GM18498 (cell line): ENCODE data around the gene MOXD1.
"Not testable (repeated sequence)": the region's sequence is repeated elsewhere in the genome, so short reads cannot be mapped to it uniquely, and the experiment has no call there.

ENCODE experiments used
- ATAC-seq: cut with Tn5 transposase; IDR thresholded peaks from one replicate; pipeline ENCODE4 v1.9.1; 2021; ENCODE audit warnings: mild to moderate bottlenecking, moderate library complexity; ENCODE audit not compliant: unreplicated experiment

The MOXD1 gene

DNA sequence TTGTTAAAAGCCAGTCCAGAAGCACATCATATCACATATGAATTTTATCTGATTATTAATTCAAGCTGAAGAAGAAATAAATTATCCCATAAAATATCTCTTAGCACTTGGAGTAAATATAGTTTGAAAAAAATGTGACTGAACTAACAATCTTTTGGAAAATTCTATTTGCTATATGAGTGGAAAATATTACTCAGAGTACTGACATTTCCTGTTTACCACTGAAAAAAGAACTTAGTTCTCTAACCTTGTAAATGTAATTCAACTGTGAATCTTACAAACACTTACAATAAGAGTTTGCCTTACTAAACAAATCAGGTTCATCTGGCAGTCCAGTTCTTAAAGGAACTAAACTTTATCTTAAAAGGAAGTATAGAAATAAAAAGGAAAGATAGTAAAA is 44.2 kb downstream of the MOXD1 start:
- ATAC-seq = no peak

DNA sequence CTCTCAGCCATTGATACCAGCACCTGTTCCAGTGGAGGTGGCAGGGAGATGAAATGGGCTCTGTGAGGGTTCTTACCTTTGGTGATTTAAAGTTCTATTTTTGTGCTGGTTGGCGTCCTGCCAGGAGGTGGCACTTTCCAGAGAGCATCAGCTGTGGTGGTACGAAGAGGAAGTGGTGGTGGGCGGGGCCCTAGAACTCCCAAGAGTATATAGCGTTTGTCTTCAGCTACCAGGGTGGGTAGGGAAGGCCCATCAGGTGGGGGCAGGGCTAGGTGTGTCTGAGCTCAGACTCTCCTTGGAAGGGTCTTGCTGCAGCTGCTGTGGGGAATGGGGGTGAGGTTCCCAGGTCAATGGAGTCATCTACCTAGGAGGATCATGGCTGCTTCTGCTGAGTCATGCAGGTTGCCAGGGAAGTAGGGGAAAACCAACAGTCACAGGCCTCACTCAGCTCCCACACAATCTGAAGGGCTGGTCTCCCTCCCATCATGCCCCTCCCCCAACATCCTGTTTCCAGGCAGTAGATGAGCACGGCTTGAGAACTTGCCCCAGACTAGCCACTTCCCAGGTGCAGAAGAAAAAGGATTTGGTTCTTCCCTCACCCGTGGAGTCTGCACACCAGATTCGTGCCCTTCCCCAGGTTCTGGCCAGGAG is 46.6 kb downstream of the MOXD1 start:
- ATAC-seq = no peak

DNA sequence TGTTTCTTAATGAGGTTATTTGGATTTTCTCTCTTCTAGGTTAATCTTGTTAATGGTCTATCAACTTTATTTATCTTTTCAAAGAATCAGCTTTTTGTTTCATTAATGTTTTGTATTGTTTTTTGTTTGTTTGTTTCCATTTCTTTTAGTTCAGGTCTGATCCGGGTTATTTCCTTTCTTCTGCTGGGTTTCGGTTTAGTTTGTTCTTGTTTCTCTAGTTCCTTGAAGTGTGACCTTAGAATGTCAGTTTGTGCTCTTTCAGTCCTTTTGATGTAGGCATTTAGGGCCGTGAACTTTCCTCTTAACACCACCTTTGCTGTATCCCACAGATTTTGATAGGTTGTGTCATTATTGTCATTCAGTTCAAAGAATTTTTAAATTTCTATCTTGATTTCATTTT is 49.3 kb downstream of the MOXD1 start:
- ATAC-seq = not testable (repeated sequence)

DNA sequence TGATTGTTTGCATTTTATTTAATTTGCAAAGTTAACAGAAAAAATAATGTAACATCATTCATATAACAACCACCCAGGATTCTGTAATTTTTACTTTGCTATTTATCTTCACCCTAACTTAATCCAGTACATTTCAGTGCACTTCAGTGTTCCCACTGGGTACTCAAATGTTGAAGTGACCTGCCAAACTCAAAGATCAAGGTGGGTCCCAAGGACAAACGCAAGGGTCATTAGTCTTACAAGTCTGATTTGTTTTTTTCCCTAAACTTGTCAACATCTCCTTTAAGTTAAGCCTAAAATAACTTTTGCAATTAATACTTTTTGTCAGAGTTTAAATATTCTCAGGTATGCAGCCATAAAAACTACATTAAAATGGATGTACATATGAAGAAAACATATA is 53.0 kb downstream of the MOXD1 start:
- ATAC-seq = no peak

DNA sequence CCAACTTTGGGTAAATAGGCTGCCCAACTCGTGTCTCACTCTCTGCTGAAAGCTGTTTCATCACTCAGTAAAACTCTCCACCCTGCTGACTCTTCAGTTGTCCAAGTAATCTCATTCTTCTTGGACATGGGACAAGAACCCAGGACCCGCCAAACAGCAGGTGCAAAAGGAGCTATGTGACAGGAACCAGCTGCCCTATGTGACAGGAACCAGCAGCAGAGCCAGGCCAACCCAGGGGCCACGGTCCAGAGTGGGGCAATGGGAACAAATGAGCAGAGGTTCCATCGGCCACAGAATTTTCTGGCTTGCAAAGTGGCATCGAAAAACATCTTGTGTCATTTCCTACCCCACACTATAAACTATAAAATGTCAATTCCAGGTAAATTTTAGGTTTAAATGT is 56.5 kb downstream of the MOXD1 start:
- no peak for ATAC-seq

DNA sequence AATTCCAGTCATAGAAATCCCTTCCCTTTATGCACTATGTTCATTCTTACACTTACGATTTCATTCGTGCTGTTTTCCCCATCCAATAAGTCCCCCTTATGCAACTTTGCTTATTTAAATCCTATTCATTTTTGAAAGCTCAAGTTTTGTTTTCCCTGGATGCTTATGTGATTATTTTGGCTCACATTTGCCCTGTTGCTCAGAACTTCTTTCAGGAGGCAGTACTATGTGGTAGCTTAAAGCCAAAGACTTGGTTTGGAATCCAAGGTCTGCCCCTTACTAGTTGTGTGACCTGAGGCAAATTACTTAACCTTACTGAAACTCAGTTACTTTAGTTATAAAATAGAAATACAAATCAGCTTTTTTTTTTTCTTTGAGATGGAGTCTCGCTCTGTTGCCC is 59.6 kb downstream of the MOXD1 start:
- no peak for ATAC-seq

DNA sequence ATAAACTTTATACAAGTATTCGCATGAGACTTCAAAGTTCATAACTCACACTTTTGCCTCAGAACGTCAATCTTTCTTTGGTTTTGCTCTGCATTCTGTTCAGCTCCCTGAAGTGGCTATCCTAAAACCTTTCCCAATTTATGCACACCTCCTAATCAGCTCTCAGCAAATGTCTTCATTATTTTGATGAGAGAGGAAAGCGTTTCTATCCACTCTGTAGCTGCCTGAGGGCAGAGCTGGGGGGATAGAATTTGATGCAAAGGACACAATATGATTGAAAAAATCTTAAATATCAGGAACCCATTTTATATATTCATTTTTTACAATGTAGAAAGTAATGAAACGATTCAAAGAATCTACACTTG is 66.8 kb downstream of the MOXD1 start:
- ATAC-seq = no peak

GRCh38 chr6:132333639-132334520 is 67.4 kb downstream of the MOXD1 start:
- ATAC-seq = no peak

DNA sequence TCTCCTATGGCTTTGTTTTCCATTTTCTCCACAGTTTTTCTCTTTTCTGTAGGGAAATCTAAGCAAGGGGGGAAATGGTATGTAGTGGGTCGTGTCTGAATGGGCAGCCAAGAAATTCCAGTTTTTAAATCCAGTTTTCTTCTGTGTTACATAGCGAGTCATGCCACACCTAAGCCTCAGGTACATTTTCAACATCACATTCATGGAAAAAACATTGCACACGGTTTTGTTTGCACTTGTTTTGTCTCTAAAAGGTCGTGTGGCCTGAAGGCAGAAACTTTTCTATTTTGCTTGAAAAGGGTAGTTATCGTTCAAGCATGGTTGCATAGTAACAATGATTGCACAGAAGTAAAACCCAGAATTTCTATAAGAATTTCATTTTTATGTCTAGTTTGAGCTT is 70.5 kb downstream of the MOXD1 start:
- no peak for ATAC-seq

DNA sequence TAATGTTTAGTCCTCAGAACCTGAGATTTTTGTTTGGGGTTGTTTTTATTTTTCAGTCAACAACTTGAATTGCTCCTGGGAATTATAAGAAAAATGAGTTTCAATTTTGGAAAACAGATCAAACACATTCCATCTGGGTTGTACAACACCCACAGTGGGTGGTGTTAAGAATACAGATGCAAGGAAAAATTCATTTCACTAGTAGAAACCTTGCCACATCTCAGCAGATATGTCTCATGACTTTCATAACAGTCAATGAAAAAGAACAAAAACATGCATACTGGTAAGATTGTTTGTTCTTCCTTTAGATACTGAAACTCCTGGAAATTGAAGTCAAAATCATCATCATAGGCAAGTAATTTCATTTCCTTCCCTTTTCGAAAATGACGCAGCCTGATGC is 78.9 kb downstream of the MOXD1 start:
- no peak for ATAC-seq

DNA sequence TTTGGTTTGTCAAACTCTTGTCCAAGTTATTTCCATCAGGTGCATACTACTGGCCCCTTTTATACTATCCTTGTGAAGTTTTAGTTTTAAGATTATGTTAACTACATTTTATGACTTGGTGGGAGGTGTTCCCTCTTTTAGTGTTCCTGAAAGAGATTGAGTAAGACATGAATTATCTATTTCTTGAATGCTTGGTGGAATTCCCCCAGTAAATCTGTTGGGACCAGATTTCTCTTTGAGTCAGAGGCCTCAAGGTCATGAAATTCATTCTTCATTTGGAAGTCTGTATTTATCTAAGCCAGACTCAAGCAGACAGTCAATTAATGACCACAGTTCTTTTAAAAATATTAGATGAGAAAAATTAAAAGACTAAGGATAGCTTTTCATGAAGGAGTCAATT is 81.3 kb downstream of the MOXD1 start:
- ATAC-seq = no peak

DNA sequence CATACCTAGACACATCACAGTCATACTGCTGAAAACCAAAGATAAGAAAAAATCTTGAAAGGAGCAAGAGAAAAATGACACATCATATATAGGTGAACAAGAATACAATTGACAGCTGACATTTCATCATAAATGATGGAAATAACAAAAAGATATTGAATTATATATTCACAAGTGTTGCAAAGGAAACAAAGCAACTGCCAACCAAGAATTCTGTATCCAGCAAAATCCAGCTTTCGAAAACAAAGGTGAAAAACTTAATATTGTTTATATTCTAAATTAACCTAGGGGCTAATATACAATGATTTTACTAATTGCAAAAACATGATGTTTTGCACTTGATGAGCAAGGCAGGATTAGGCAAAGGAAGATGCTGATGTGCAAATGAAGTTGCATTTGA is 84.3 kb downstream of the MOXD1 start:
- ATAC-seq = no peak

- peak; percentile 68 for ATAC-seq
Measured at GRCh38 chr6:132314432-132314831, 86.8 kb downstream of the MOXD1 start.

DNA sequence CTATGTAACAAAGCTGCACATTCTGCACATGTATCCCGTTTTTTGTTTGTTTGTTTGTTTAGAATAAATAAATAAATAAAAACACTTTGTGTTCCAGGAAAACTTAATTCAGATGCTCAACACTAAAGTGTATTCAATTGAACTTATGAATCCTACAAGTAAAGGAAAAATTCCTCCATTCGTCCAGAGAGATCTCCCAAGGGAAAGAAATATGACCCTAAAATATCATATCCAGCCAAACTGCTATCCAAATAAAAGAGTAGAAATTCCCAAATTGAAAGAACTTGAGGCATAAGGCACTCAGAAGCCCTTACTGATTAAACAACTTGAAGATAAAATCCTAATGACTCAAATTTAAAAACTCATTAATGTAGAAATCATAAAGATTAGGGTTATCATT is 90.4 kb downstream of the MOXD1 start:
- no peak for ATAC-seq

GRCh38 chr6:132310151-132310550 is 91.1 kb downstream of the MOXD1 start:
- not testable (repeated sequence) for ATAC-seq

DNA sequence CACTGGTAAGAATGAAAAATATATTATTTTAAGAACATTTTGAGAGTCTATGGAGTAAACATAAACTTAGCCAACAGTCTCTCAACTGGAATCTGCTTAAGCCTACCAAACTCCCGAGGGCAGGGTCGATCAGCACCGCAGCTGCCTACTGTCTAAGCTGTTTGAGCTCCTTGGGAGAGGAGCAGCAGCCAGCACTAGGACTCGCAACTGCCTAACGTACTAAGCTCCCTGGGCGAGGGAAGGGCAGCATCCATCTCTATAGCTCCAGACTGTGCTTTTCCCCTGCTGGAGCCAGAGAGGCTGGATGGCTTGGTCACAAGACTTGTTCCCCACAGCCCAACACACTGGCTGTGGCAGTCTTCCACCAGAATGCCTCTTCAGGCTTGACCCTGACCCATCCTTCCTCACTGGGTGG is 96.4 kb downstream of the MOXD1 start:
- ATAC-seq = no peak

- ATAC-seq = peak; percentile 89
Measured at GRCh38 chr6:132300323-132300949, 100.8 kb downstream of the MOXD1 start.

DNA sequence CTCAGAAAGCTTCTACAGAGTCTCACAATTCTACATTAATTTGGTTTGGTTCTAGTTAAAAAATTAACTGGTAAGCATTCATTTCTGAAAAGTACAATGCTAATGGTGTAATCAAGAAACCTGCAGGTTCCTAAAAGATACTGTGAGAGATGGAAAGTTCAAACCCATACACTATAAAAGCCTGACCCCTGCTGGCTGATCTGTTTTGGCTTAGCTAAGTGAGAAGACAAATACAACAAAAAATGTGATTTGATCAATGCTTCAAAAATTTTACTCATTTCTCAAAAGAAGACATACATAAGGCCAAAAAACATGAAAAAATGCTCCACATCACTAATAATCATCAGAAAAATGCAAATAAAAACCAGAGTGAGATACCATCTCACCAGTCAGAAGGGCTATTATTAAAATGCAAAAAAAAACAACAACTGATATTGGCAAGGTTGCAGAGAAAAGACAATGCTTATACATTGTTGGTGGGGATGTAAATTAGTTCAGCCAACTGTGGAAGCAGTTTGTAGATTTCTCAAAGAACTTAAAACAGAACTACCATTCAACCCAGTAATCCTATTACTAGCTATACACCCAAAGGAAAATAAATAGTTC is 102.8 kb downstream of the MOXD1 start:
- ATAC-seq = peak; percentile 54

GRCh38 chr6:132289756-132290155 is 111.5 kb downstream of the MOXD1 start:
- no peak for ATAC-seq

- no peak for ATAC-seq
Measured at GRCh38 chr6:132287101-132287500, 114.2 kb downstream of the MOXD1 start.

DNA sequence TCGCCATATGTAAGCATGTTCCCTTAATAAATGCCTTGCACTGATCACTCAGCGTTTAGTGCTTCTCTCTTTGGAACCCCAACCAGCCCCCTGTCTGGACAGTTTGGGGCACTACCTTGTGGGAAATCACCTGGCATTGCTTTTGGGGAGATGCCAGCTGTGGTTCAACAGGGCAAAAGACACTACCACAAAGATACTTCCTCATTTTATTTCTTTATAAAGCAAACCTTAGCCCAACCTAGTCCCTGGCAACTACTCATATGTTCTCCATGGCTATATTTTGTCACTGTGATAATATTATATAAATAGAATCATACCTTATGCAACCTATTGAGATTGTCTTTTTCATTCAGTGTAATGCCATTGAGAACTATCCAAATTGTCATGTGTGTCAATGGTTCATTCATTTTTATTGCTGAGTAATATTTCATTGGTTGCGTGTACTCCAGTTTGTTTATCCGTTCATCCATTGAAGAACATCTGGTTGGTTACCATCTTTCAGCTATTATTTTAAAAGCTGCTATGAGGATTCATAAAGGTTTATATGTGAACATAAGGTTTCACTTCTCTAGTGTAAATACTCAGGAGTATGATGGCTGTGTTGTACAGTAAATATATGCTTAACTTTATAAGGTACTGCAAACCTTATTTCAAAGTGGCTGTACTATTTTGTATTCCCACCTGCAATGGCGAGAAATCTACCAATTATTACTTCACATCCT is 114.8 kb downstream of the MOXD1 start:
- ATAC-seq = peak; percentile 66
